ENCODE results near the gene ABCC9.

The ABCC9 gene

DNA sequence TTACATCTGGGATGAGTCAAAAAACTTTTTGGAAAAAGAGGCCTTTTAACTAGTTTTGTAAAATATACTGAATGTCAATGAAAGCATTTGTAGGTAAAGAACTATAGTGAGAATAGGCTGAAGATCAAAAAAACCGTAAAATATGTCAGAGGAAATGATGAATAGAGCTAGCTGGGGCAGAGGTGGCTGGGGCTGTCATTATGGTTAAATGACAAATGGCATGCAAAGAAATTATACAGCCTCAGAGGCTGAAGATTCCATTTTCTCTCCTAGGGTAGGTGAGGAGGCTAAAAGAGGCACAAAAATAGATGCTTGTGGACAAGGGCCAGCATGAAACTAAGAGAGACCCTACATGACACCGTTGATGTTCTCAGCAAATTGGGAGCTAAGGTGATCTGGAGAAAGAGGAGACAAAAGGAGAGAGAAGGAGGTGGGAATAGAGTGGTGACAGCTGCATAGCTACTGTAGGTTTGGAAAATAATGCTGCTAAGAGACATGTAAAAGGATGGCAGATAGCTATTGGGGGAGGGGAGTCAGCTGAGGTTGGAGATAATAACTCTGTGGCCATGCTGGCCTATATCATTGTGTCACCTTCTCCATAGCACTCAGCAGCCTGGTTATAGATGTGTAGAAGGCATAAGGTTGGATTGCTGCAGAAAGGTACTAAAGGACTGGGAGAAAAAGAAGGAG, 63.8 kb downstream of the ABCC9 start:
- no peak for DNase-seq

DNA sequence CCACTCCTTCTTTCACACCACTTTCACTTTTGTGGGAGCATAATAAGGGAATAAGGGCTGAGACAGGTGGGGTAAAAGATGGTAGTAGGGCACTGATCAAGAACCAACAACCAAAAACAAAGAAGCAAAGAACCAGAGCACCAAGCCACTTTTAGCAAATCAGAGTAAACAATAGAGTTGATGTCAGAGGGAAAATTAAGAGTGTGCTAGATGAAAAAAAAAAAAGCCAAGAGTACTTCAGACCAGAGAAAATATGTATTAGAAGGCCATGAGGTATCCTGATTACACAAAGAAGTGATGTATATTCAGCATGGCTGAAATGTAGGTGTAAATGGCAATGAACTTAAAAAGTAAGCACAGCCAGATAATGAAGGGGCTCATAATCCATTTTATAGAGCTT, 75.4 kb downstream of the ABCC9 start:
- no peak for DNase-seq

GRCh38 chr12:21860534-21860933, 80.7 kb downstream of the ABCC9 start:
- DNase-seq: no peak

DNA sequence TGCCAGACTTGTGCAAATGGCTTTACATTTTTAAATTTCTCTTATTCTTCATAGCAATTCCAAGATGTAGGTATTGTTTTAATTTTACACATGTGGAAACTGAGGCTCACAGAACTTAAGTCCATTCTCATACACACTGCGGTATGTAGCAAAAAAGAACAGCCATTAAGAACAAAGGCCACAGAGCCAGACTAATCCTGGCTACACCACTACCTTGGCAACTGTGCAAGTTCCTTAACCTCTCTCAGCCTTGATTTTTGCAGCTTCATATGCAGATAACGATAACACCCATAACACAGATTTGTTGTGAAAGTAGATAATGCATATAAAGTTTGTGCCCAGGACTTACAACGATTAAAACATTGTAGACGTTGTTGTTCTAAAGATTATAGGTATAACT, 81.1 kb downstream of the ABCC9 start:
- DNase-seq: no peak

DNA sequence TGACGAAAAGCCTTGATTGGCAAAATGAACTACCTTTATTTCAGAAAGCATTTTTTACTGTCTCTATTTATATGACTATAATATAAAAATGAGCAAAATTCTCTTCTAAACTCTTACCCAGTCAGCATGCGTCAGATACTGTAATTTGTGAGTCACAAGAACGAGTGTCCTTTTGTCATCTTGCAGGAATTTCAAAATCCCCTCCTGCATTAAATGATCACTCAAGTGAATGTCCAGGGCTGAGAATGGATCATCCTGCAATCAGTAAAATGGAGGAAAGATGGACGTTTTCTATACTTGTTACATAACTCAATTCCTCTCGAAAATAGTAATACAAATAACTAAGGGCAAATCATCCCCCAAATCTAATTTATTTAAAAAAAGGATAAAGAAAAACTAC, 89.0 kb downstream of the ABCC9 start:
- DNase-seq: no peak

DNA sequence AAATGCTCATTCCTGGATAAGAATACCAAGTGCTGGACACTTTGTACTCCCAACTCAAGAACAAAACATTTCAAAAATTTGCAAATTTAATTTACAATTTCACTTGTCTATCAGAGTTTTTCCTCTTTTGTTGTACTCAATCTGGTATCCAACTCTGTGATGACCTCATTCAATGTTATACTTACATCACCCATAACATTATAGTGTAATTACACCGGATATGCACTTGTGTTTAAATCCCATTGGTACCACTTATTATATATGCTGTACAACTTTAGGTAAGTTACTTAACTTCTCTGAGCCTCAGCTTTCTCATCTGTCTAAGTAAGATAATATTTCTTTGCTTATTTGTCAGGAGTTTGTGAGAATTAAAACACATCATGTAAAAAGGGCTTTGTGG, 90.1 kb downstream of the ABCC9 start:
- DNase-seq: no peak

DNA sequence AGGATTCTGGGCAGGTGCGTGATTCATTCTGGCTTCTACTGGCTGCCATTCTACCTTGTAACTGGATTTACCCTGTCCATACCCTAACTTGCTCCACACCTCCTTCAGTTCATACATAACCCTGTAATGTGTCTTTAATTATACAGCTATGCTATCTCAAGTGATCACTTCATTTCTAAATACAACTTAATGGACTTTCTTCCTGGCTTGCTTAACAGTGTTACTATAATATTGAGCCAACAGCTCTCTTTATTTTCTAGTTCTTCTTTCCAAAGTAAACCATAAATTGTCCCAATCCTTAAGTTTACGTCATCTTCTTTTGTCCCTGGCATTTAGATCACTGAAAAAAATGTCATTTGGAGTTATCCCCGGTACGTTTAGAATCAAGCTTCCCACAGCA, 90.8 kb downstream of the ABCC9 start:
- DNase-seq: no peak

DNA sequence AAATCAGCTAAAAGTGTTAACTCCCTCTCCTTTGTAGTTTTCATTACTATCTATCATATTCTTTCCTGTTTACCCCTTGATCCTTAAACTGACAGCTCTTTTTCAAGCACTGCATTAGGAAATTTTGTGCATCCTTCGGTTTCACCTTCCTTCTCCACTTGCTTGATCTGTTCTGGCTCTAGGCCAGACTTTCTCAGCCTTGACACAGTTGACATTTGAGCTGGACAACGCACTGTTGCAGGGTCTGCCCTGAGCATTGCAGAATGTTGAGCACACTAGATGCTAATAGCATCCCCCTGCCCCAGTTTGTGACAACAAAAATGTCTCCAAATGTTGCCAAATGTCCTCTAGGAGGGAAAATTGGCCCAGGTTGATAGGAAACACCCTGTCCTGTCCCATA, 91.3 kb downstream of the ABCC9 start:
- DNase-seq: no peak

GRCh38 chr12:21848192-21848591, 93.0 kb downstream of the ABCC9 start:
- DNase-seq: no peak

DNA sequence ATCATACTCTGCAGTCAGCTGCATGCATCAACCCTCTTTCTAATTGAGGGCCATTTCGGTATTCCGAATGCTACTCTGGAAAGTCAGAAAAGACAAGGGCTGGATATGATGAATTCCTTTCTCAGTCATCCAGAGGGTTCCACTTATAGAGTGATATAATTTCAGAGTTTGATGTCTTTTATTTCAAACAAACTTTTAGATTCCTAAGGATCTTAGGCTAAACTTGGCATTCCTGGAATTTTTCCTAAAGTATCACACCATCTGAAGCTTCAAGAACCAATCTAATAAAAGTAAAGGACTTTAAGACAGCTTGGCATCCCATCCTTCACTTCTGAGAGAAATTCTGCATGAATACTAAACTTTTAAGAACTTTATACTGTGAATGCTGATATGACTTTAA, 97.4 kb downstream of the ABCC9 start:
- DNase-seq: no peak

- no peak for DNase-seq
Observed at GRCh38 chr12:21839776-21840175, 101.5 kb downstream of the ABCC9 start.

DNA sequence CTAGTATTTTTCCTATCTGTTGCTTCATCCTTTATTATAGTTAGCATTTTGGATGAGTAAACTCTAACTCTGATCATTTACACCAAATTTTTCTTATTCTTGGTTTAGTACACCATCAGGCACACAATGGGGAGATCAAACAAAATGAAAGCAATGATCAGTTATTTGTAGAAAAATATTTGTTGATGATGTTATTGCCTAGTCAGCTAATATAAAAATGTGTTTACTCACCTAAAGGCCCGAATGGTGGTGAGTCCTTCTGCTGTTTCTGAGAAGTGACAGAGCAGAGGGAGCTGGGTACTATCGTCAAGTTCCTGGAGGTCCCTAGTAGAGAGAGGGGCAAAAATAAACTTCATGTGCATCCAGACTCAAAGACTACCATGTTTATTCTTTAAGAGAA, 103.4 kb downstream of the ABCC9 start:
- DNase-seq: no peak

GRCh38 chr12:21831791-21832344, 109.4 kb downstream of the ABCC9 start:
- DNase-seq: no peak

- no peak for DNase-seq
Observed at GRCh38 chr12:21828779-21829178, 112.4 kb downstream of the ABCC9 start.

GRCh38 chr12:21828136-21828775, 113.0 kb downstream of the ABCC9 start:
- no peak for DNase-seq

DNA sequence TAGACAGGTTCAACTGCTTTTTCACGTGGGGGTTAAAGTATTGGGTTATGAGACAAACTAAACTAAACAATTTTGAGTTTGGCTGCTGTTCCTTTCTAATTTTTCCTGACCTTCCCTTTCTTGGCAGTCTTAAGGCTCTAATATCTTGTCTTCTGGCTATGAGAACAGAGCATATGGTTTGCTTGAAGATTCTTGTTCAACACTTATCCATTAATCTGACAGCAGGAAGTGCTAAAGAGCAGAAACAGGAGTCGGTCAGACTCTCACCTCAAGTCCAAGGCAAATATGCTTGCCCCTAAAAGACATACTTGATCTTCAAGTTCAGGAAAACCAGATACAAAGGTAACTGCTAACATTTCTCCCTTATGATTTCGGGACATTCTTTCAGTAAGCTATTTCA, 114.1 kb downstream of the ABCC9 start:
- no peak for DNase-seq

- no peak for DNase-seq
Observed at GRCh38 chr12:21826618-21826910, 114.7 kb downstream of the ABCC9 start.

DNA sequence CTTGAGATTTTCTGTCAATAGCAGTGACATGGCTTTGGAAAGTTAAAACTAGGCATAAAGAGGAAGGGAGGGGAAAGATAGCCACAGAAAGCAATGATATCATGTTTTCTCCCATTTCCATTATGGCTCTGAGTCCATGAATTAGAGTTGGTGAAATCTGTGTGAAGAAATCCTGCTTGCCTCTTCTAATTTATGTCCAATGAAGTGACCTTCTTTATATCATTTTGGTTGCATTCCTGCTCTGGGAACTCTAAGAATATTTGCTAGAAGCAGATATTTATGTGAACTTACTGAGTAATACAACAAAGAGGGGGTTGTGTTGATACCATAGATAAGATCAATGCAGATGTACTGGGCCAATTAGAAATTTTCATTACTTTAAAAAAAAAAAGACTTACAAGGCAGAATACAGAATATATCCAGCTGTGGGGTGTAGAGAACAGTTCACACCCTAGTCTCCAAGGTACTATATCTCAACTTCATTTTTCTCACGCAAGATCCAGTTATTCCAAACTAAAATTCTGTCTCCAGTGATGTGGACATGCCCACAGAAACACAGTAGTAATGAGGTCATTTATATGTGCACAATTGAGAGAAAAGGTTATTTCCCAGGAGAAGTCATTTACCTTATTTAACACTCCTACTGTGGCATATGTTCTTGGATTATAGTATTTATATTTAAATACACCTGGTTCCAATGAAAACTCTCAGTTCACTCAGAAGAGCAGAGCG, 115.2 kb downstream of the ABCC9 start:
- no peak for DNase-seq

DNA sequence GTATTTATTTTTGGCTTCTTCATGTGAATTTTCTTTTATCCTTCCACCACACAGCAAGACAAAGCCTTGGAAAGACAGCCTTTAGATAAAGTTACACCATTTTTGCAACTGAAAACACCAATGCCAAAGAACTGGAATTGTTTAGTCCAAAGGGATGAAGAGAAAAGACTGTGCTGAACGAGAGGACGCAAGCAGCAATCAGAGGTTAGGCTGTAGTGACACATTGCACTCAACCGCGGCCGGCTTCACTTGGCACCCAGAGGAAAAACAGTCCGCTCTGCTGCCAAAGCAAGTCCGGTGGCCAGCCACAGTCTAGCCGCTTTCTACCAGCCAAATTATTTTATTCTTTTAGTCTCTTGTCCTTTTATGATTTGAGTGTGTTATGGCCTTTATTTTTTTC, 117.6 kb downstream of the ABCC9 start:
- no peak for DNase-seq

- DNase-seq: no peak
Observed at GRCh38 chr12:21819678-21820077, 121.5 kb downstream of the ABCC9 start.

- DNase-seq: no peak
Observed at GRCh38 chr12:21819236-21819635, 122.0 kb downstream of the ABCC9 start.

DNA sequence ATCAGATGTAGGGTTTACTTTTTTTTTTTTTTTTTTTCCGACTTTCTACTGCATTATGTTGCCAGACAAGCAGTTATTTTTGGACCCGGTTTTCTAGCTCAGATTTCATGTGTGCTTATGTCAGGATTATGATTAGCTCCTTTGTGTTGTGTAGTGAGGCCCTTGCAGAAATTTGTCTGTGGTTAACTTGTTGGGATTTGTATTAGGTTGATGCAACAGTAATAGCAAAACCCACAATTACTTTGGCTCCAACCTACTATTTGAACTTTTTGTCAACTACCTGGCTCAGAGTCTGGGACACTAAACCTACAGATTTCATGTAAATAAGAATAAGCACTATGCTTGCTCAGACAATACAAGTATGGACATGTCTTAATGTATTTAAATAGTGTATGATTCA, 122.6 kb downstream of the ABCC9 start:
- DNase-seq: no peak

GRCh38 chr12:21815306-21816062, 125.7 kb downstream of the ABCC9 start:
- DNase-seq: no peak

- DNase-seq: no peak
Observed at GRCh38 chr12:21814814-21815213, 126.4 kb downstream of the ABCC9 start.

Data from stimulated activated CD4-positive, alpha-beta T cell treated with anti-CD3 and anti-CD28 coated beads, Interleukin-2, amount 100 ng/mL, for 24 hours (primary cell).